ENCODE data around the gene SLC2A11. TPM values are rescaled to one million over a fixed set of nuclear protein-coding genes. Genes with fewer than 3 reads are reported as not detected.

Gene SLC2A11
- total and polyA plus RNA-seq, 3 donors from 2014 or later: 14.3 to 22.7 (median 21.8) TPM

DNA sequence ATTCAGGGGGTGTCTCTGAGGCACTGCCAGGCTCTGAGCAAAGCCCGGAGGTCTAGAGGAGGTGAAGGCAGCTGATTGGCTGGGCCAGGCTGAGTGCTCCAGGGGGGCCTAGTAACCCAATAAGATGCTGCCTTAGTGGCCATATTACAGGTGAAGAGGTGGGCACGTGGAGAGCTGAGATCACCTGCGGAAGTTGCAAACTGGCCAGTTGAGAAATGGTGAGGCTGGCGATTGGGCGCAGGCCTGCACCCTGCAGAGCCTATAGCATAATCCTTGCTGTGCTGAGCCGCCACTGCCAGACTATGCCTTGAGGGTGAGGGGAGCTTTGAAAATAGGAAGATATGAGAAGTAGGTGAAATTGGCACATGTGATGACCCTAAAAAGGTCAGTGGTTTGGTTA, 40.5 kb upstream of the SLC2A11 start:
- DNase-seq: no peak
- Histone ChIP-seq H3K36me3 (ENCODE audit: low read depth, missing control alignments) (no peaks in the 10 kb centered on the region), H3K27me3 (no peaks in the 10 kb centered on the region), H3K27ac (no peak overlapping the region), H3K9me3 (no peaks in the 10 kb centered on the region), H3K4me1 (peaks cover 3% of the 10 kb centered on the region), H3K4me3 (no peak overlapping the region)
- intact Hi-C loops (cut with DNase I; ENCODE audit: low total_unique reads): no loop called here
- TF ChIP-seq POLR2A (IDR thresholded peaks at IDR 0.05): no peak
- TF ChIP-seq, protein P1, sequence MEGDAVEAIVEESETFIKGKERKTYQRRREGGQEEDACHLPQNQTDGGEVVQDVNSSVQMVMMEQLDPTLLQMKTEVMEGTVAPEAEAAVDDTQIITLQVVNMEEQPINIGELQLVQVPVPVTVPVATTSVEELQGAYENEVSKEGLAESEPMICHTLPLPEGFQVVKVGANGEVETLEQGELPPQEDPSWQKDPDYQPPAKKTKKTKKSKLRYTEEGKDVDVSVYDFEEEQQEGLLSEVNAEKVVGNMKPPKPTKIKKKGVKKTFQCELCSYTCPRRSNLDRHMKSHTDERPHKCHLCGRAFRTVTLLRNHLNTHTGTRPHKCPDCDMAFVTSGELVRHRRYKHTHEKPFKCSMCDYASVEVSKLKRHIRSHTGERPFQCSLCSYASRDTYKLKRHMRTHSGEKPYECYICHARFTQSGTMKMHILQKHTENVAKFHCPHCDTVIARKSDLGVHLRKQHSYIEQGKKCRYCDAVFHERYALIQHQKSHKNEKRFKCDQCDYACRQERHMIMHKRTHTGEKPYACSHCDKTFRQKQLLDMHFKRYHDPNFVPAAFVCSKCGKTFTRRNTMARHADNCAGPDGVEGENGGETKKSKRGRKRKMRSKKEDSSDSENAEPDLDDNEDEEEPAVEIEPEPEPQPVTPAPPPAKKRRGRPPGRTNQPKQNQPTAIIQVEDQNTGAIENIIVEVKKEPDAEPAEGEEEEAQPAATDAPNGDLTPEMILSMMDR (IDR thresholded peaks at IDR 0.05): no peak
- WGBS, 2 donors: 82 to 91% methylated on average over 6 of the region's 6 CpGs

DNA sequence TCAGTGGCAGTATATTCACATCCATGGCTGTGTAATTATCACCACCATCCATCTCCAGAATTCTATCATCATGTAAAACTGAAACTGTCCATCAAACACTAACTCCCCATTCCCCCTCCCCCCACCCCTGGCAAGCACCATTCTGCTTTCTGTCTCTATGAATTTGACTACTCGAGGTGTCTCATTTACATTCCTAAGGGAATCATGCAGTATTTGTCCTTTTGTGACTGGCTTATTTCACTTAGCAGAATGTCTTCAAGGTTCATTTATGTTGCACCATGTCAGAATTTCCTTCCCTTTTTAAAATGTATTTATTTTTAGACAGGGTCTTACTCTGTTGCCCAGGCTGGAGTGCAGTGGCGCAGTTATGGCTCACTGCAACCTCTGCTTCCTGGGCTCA, 39.1 kb upstream of the SLC2A11 start:
- Histone ChIP-seq H3K27me3 (no peaks in the 10 kb centered on the region), H3K4me3 (no peak overlapping the region), H3K9me3 (no peaks in the 10 kb centered on the region), H3K27ac (no peak overlapping the region), H3K36me3 (ENCODE audit: low read depth, missing control alignments) (no peaks in the 10 kb centered on the region), H3K4me1 (peaks cover 17% of the 10 kb centered on the region)
- intact Hi-C loops (cut with DNase I; ENCODE audit: low total_unique reads): no loop called here
- DNase-seq: no peak
- TF ChIP-seq, protein P1 (IDR thresholded peaks at IDR 0.05): no peak
- TF ChIP-seq POLR2A (IDR thresholded peaks at IDR 0.05): no peak
- 82 to 89% methylated on average over 2 of the region's 2 CpGs for WGBS, 2 donors

DNA sequence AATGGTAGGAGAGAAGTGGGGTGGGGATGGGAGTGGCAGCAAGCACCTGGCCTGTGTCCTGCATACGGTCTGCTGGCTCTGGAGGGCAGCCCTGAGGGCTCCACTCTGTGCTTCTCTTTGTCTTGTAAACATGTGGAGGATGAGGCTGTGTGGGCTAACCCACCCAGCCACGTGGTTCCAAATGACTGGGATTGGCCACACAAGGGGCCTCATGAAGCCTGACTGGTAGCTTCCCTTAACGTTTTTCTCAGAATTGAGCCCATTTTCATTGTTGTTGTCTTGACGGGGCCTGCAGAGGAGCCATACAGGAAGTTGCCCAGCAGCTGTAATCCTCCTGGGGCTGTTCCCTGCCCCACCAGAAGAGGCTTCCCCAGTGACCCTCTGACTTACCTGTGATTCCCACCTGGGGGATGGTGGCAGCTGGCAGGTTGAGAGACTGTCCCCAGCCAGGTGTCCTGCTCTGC, 36.9 kb upstream of the SLC2A11 start:
- H3K36me3 ChIP-seq (ENCODE audit: low read depth, missing control alignments): no peaks in the 10 kb centered on the region
- intact Hi-C loops (cut with DNase I; ENCODE audit: low total_unique reads): no loop called here

DNA sequence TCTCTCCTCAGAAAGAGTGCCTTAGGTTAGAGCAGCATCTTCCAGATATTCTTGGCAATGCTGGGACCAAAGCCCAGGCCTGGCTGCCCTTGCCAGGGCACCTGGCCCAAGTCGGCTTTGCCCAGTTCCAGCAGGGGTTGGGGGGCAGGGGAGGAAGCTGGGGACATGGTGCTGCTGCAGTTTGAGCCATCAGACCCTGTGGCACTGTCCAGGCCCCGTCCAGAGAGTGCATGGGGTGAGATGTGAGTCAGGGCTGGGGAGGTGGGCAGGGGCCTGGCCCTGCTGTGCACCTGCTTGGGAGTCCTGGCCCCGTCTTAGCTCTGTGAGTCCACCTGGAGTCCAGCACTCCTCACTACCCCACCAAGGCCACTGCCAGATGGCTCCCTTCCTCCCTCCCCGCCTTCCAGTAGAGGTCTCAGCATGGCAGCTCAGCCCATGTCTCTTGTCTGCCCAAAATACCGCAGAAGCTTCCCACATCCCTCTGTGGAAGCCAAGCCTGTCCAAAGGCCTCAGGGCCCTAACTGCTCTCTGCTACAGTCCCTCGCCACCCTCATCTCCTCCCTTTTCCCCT, 35.5 kb upstream of the SLC2A11 start:
- no peaks in the 10 kb centered on the region for H3K36me3 ChIP-seq (ENCODE audit: low read depth, missing control alignments)
- H3K9me3 ChIP-seq: no peaks in the 10 kb centered on the region
- peaks cover 32% of the 10 kb centered on the region for H3K4me1 ChIP-seq
- no peak overlapping the region for H3K4me3 ChIP-seq
- intact Hi-C loops (cut with DNase I; ENCODE audit: low total_unique reads): no loop called here
- WGBS, 2 donors: 61 to 86% methylated on average over 3 to 6 of the region's 6 CpGs
- no peak for DNase-seq
- peak overlapping the region; percentile 50 to 67 for H3K27ac ChIP-seq
- H3K27me3 ChIP-seq: no peaks in the 10 kb centered on the region
- no peak for TF ChIP-seq POLR2A (IDR thresholded peaks at IDR 0.05)
- TF ChIP-seq, protein P1 (IDR thresholded peaks at IDR 0.05): no peak

More for the DNA sequence above, 36.9 kb upstream of the SLC2A11 start:
- Histone ChIP-seq H3K9me3 (no peaks in the 10 kb centered on the region), H3K4me3 (no peak overlapping the region), H3K27ac (no peak overlapping the region), H3K27me3 (no peaks in the 10 kb centered on the region), H3K4me1 (peaks cover 32% of the 10 kb centered on the region)
- WGBS, 2 donors: 59 to 63% methylated on average over 2 to 4 of the region's 4 CpGs
- no peak for DNase-seq
- TF ChIP-seq, protein P1 (IDR thresholded peaks at IDR 0.05): no peak
- TF ChIP-seq POLR2A (IDR thresholded peaks at IDR 0.05): no peak

DNA sequence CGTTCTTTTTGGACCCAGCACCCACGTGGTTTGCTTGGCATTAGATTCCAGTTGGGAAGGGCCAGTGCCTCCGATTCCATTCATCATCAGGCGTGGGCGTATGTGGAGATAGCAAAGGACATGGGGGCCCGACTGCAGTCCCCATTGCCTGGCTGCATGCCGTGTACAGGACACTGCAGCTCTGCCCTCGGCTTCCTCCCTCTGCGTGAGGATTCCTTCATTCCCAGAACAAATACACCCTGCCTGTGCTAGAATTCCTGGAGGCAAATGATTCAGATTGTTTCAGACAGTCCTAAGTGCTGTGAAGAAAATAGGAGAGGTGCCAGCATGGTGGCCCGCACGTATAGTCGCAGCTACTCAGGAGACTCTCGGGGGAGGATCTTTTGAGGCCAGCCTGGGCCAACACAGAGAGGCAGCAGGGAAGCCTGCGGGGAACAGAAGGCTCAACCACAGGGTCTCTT, 34.3 kb upstream of the SLC2A11 start:
- 54 to 56% methylated on average over 12 to 14 of the region's 14 CpGs for WGBS, 2 donors
- intact Hi-C loops (cut with DNase I; ENCODE audit: low total_unique reads): no loop called here
- DNase-seq: peak; percentile 92
- peak overlapping the region; percentile 63 for H3K27ac ChIP-seq
- TF ChIP-seq POLR2A (IDR thresholded peaks at IDR 0.05): no peak
- TF ChIP-seq, protein P1 (IDR thresholded peaks at IDR 0.05): no peak
- H3K36me3 ChIP-seq (ENCODE audit: low read depth, missing control alignments): no peaks in the 10 kb centered on the region
- peaks cover 32% of the 10 kb centered on the region for H3K4me1 ChIP-seq
- H3K4me3 ChIP-seq: no peak overlapping the region
- no peaks in the 10 kb centered on the region for H3K9me3 ChIP-seq
- no peaks in the 10 kb centered on the region for H3K27me3 ChIP-seq
